Measurements from ENCODE around the gene TDRD7. TPM values are rescaled to one million over a fixed set of nuclear protein-coding genes. Genes with fewer than 3 reads are reported as not detected.

TDRD7 gene
- total and polyA plus RNA-seq, 2 of the 13 experiments (the other 11 are each of a cell fraction or from before 2014, with no cell fraction given), result 9.8 to 15.5 TPM

GRCh38 chr9:97382099-97382718 is 29.7 kb upstream of the TDRD7 start (continued):
- TF ChIP-seq ZSCAN20 (CRISPR knock-in tag; IDR thresholded peaks at IDR 0.05; ENCODE audit: borderline replicate concordance) (no peak), MED1 (CRISPR knock-in tag; IDR thresholded peaks at IDR 0.05) (peak; percentile 71), ZNF713 (CRISPR knock-in tag; IDR thresholded peaks at IDR 0.05) (no peak), PBX3 (CRISPR knock-in tag; IDR thresholded peaks at IDR 0.05; ENCODE audit: borderline replicate concordance) (no peak), PAF1 (CRISPR knock-in tag; IDR thresholded peaks at IDR 0.05) (no peak), KLF15 (CRISPR knock-in tag; IDR thresholded peaks at IDR 0.05; ENCODE audit: borderline replicate concordance) (no peak), CREB1 (IDR thresholded peaks at IDR 0.05) (no peak), CREB1 (CRISPR knock-in tag; IDR thresholded peaks at IDR 0.05) (peak; percentile 47; the same call in 1 of the 2 replicates), DMAP1 (CRISPR knock-in tag; IDR thresholded peaks at IDR 0.05) (no peak), ZNF629 (CRISPR knock-in tag; conservative IDR thresholded peaks at IDR 0.05) (no peak), THAP8 (CRISPR knock-in tag; IDR thresholded peaks at IDR 0.05; ENCODE audit: borderline replicate concordance) (no peak), ZNF562 (CRISPR knock-in tag; IDR thresholded peaks at IDR 0.05; ENCODE audit: borderline replicate concordance) (no peak), ZGPAT (CRISPR knock-in tag; IDR thresholded peaks at IDR 0.05) (peak; percentile 70; the same call in 1 of the 2 replicates), ZFP90 (CRISPR knock-in tag; IDR thresholded peaks at IDR 0.05; ENCODE audit: borderline replicate concordance) (no peak), ZNF275 (CRISPR knock-in tag; IDR thresholded peaks at IDR 0.05; ENCODE audit: borderline replicate concordance) (no peak), ATF2 (CRISPR knock-in tag; IDR thresholded peaks at IDR 0.05) (no peak), MAFG (CRISPR knock-in tag; IDR thresholded peaks at IDR 0.05) (no peak), SP1 (IDR thresholded peaks at IDR 0.05) (no peak), SP1 (CRISPR knock-in tag; IDR thresholded peaks at IDR 0.05) (no peak), MTA1 (CRISPR knock-in tag; IDR thresholded peaks at IDR 0.05; ENCODE audit: borderline replicate concordance) (no peak)

Data from HepG2 (cell line).